Measurements from ENCODE around the gene MICAL2.

Gene MICAL2

GRCh38 chr11:12274056-12274455 is 163.7 kb downstream of the MICAL2 start:
- H3K27ac ChIP-seq (ENCODE audit: extremely low read depth, low read depth, low read length) = no peak overlapping the region
- H3K9me3 ChIP-seq (ENCODE audit: control insufficient read depth, insufficient read depth, low read depth, low read length) = no peaks in the 10 kb centered on the region
- no peaks in the 10 kb centered on the region for H3K4me1 ChIP-seq (ENCODE audit: control insufficient read depth, insufficient read depth, low read length)
- no peaks in the 10 kb centered on the region for H3K36me3 ChIP-seq (ENCODE audit: control insufficient read depth in 2 of 2, insufficient read depth in 1 of 2, low read length in 2 of 2)
- no peak for TF ChIP-seq ZNF626 (tag by site-specific recombination; IDR thresholded peaks at IDR 0.05)
- TF ChIP-seq ZSCAN16 (tag by site-specific recombination; IDR thresholded peaks at IDR 0.05) = no peak
- TF ChIP-seq ZBTB26 (tag by site-specific recombination; optimal IDR thresholded peaks at IDR 0.05) = no peak
- TF ChIP-seq ZNF677 (tag by site-specific recombination; IDR thresholded peaks at IDR 0.05) = no peak
- no peak for TF ChIP-seq ZNF211 (tag by site-specific recombination; IDR thresholded peaks at IDR 0.05; ENCODE audit: low read depth)
- no peak for TF ChIP-seq ZNF175 (tag by site-specific recombination; IDR thresholded peaks at IDR 0.05)
- no peak for TF ChIP-seq ZSCAN5A (tag by site-specific recombination; IDR thresholded peaks at IDR 0.05)
- TF ChIP-seq ZNF37A (tag by site-specific recombination; IDR thresholded peaks at IDR 0.05) = no peak
- TF ChIP-seq MYNN (tag by site-specific recombination; IDR thresholded peaks at IDR 0.05; ENCODE audit: borderline replicate concordance) = no peak
- TF ChIP-seq ZNF157 (tag by site-specific recombination; IDR thresholded peaks at IDR 0.05) = no peak
- TF ChIP-seq ZNF311 (tag by site-specific recombination; IDR thresholded peaks at IDR 0.05; ENCODE audit: borderline replicate concordance) = no peak
- TF ChIP-seq KLF16 (tag by site-specific recombination; IDR thresholded peaks at IDR 0.05) = no peak
- TF ChIP-seq KLF17 (tag by site-specific recombination; IDR thresholded peaks at IDR 0.05) = no peak
- no peak for TF ChIP-seq ZNF121 (tag by site-specific recombination; IDR thresholded peaks at IDR 0.05)
- CTCF ChIA-PET = interaction anchor here (0.7 to 1.0 kb wide), 4 partner anchors 226 to 1170 kb away, joined by 3 to 4 read pairs (median 4); no protein-coding TSS in a partner anchor
- no peak overlapping the region for H3K4me3 ChIP-seq (ENCODE audit: low read depth, low read length)
- POLR2A ChIA-PET = interaction anchor here (0.7 to 0.9 kb wide), 2 partner anchors 164 to 223 kb away, joined by 3 to 6 read pairs; partner anchors contain the start of gene MICAL2

- CTCF ChIA-PET = interaction anchor here (1.0 kb wide), 1 partner anchor 227 kb away, joined by 4 read pairs; no protein-coding TSS in a partner anchor
- Histone ChIP-seq H3K27ac (ENCODE audit: extremely low read depth, low read depth, low read length) (no peak overlapping the region), H3K9me3 (ENCODE audit: control insufficient read depth, insufficient read depth, low read depth, low read length) (no peaks in the 10 kb centered on the region), H3K4me1 (ENCODE audit: control insufficient read depth, insufficient read depth, low read length) (no peaks in the 10 kb centered on the region), H3K36me3 (ENCODE audit: control insufficient read depth in 2 of 2, insufficient read depth in 1 of 2, low read length in 2 of 2) (no peaks in the 10 kb centered on the region), H3K4me3 (ENCODE audit: low read depth, low read length) (no peak overlapping the region)
- POLR2A ChIA-PET = interaction anchor here (0.9 kb wide), 1 partner anchor 165 kb away, joined by 3 read pairs; the partner anchor contains the start of gene MICAL2
- TF ChIP-seq ZNF658 (tag by site-specific recombination; IDR thresholded peaks at IDR 0.05) = no peak
- TF ChIP-seq ZNF362 (tag by site-specific recombination; IDR thresholded peaks at IDR 0.05) = no peak
- peak; percentile 40; the same call in 1 of the 2 replicates for TF ChIP-seq EGR2 (tag by site-specific recombination; IDR thresholded peaks at IDR 0.05; ENCODE audit: low read depth)
- peak; percentile 59 for TF ChIP-seq ZFHX2 (tag by site-specific recombination; conservative IDR thresholded peaks at IDR 0.05)
Observed at GRCh38 chr11:12274558-12275197, 164.3 kb downstream of the MICAL2 start.

Measured in HEK293 (cell line).